ENCODE measurements around the gene STMND1. TPM values are rescaled to one million over a fixed set of nuclear protein-coding genes. Genes with fewer than 3 reads are reported as not detected.

STMND1 gene
- total RNA-seq, 1 donor from 2014 or later, result not detected

GRCh38 chr6:17178754-17179529 lies 77.1 kb downstream of the STMND1 start:
- H3K27me3 Mint-ChIP-seq (ENCODE audit: low read depth), result no peaks in the 10 kb centered on the region
- H3K36me3 Mint-ChIP-seq (ENCODE audit: low read depth), result no peaks in the 10 kb centered on the region
- no peaks in the 10 kb centered on the region for H3K4me1 Mint-ChIP-seq (ENCODE audit: low read depth)
- no peak overlapping the region for H3K4me3 Mint-ChIP-seq (ENCODE audit: low read depth)
- no peak overlapping the region for H3K27ac Mint-ChIP-seq
- intact Hi-C loops (cut with micrococcal nuclease), result no loop called here
- no peaks in the 10 kb centered on the region for H3K9me3 Mint-ChIP-seq
- DNase-seq (ENCODE audit: low spot score), result no peak

- Mint-ChIP-seq H3K27me3 (ENCODE audit: low read depth) (no peaks in the 10 kb centered on the region), H3K4me1 (ENCODE audit: low read depth) (no peaks in the 10 kb centered on the region), H3K36me3 (ENCODE audit: low read depth) (no peaks in the 10 kb centered on the region), H3K4me3 (ENCODE audit: low read depth) (no peak overlapping the region), H3K9me3 (no peaks in the 10 kb centered on the region), H3K27ac (no peak overlapping the region)
- intact Hi-C loops (cut with micrococcal nuclease), result no loop called here
- DNase-seq (ENCODE audit: low spot score), result no peak
Observed at GRCh38 chr6:17179530-17180073, 77.8 kb downstream of the STMND1 start.

Other genes starting within 250 kb of the STMND1 start
- not detected in 2 replicates for gene RBM24, start 179.3 kb downstream of the STMND1 start, total RNA-seq